Fibroblast of lung (primary cell): ENCODE measurements around the gene NF1. TPM values are rescaled to one million over a fixed set of nuclear protein-coding genes. Genes with fewer than 3 reads are reported as not detected.

Experiments used
- DNase-seq, 2 donors: peaks; one replicate each; pipeline versions ENCODE4 v3.0.0 to v3.0.0-alpha.2; 2010; ENCODE audit warnings: low read depth in 2 of 2
- H2AFZ ChIP-seq: 2 replicates; pipeline ENCODE4 v1.5.1; 2012; ENCODE audit warnings: low read length, control low read depth, inconsistent platforms
- H3K27ac ChIP-seq: 2 replicates; pipeline ENCODE4 v1.5.1; 2011; ENCODE audit warnings: low read length, control low read depth; ENCODE audit not compliant: insufficient read depth
- H3K27me3 ChIP-seq: 2 replicates; pipeline ENCODE4 v1.5.1; 2011; ENCODE audit warnings: mild to moderate bottlenecking, low read length; ENCODE audit not compliant: control insufficient read depth, insufficient read depth
- H3K36me3 ChIP-seq: 2 replicates; pipeline ENCODE4 v1.5.1; 2011; ENCODE audit warnings: low read length; ENCODE audit not compliant: control insufficient read depth, insufficient read depth
- H3K4me1 ChIP-seq: 2 replicates; pipeline ENCODE4 v1.5.1; 2011; ENCODE audit warnings: low read length; ENCODE audit not compliant: control insufficient read depth, insufficient read depth; ENCODE audit errors: extremely low read depth
- H3K4me2 ChIP-seq: 2 replicates; pipeline ENCODE4 v1.5.1; 2011; ENCODE audit warnings: low read length, control low read depth; ENCODE audit not compliant: insufficient read depth; ENCODE audit errors: extremely low read depth
- H3K4me3 ChIP-seq, 4 experiments: fragments of 200-600 bp in 1 of 4; sonication (generic) in 1 of 4; replicated peaks in 1 of 4; 2 replicates each; pipeline ENCODE4 v1.5.1; 2011 to 2016; ENCODE audit warnings: low read length in 4 of 4, low read depth in 3 of 4, mild to moderate bottlenecking in 3 of 4, control low read depth in 2 of 4, inconsistent platforms in 1 of 4, mixed read lengths in 1 of 4; ENCODE audit not compliant: insufficient read depth in 1 of 4; ENCODE audit errors: control extremely low read depth in 1 of 4
- H3K79me2 ChIP-seq: 2 replicates; pipeline ENCODE4 v1.5.1; 2012; ENCODE audit warnings: mild to moderate bottlenecking, low read length, inconsistent platforms; ENCODE audit not compliant: control insufficient read depth, insufficient read depth
- H3K9ac ChIP-seq: 2 replicates; pipeline ENCODE4 v1.5.1; 2011; ENCODE audit warnings: mild to moderate bottlenecking, low read length, control low read depth; ENCODE audit not compliant: insufficient read depth
- H3K9me3 ChIP-seq: 2 replicates; pipeline ENCODE4 v1.5.1; 2012; ENCODE audit warnings: low read depth, low read length; ENCODE audit not compliant: control insufficient read depth, insufficient read depth
- H4K20me1 ChIP-seq: 2 replicates; pipeline ENCODE4 v1.5.1; 2011; ENCODE audit warnings: low read length; ENCODE audit not compliant: control insufficient read depth, insufficient read depth; ENCODE audit errors: extremely low read depth
- EZH2 ChIP-seq: IDR thresholded peaks from 2 replicates; pipeline ENCODE4 v1.5.1; 2012; ENCODE audit warnings: low read length, control low read depth, mild to moderate bottlenecking; ENCODE audit errors: missing control alignments
- polyA plus RNA-seq, 2 donors: library from polyadenylated mRNA; depleted of rRNA in 1 of 2; stranded (reverse) in 1 of 2; unstranded in 1 of 2; fragments of >200 nt; gene quantifications; 2 replicates each; pipeline ENCODE4 v1.2.1, GENCODE V29; 2011 to 2012; ENCODE audit warnings: missing spikeins in 1 of 2
- total RNA-seq: library from RNA; depleted of rRNA; stranded (reverse); fragments of >200 nt; gene quantifications from 2 replicates; pipeline ENCODE4 v1.2.1, GENCODE V29; 2014
- TF ChIP-seq, protein P1 (sequence below), 2 donors: IDR thresholded peaks in 1 of 2; conservative IDR thresholded peaks in 1 of 2; 1 replicate in 1 of 2; 2 replicates in 1 of 2; pipeline ENCODE4 v1.5.1; 2011 to 2012; ENCODE audit warnings: low read length in 2 of 2, control low read depth in 1 of 2, inconsistent platforms in 1 of 2, low read depth in 1 of 2, mild to moderate bottlenecking in 1 of 2

NF1 gene
- total and polyA plus RNA-seq, 2 donors (not counting 1 experiment from before 2014, with no cell fraction given): 52.8 to 78.8 TPM

DNA sequence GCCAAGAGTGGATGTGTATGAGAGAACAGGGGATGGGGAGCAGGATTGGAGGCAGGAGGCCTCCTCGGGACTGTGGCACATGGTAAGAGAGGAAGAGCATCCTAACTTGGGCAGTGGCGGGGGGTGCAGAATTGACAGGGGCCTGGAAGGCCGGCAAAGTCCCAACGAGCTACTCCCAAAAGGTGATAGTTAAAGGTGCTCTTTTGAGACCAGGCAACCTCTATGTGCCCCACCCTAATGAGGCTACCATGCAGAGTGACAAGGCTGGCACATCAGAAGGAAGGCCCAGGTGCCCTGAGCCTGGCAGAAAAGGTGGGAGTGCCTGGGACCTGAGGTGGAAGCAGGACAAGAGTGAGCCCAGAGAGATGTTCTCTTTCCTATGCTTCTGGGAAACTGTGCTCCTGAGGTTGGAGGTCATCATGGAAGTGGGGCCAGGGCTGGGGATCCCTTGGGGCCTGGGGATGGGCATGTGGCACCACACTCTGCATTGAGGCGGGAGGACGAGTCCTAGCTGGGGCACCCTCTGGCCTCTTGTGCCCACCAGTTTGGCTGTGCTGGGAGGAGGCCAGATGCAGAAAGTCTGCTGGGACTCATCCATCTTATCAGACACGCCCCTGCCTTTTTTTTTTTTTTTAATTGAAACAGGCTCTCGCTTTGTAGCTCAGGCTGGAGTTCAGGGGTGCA lies 302.6 kb downstream of the NF1 start:
- Histone ChIP-seq H3K27me3 (peaks cover 15% of the 10 kb centered on the region), H4K20me1 (peaks cover 2% of the 10 kb centered on the region), H3K27ac (no peak overlapping the region), H3K4me2 (no peak overlapping the region), H3K79me2 (no peaks in the 10 kb centered on the region), H3K9me3 (no peaks in the 10 kb centered on the region), H3K4me1 (no peaks in the 10 kb centered on the region), H2AFZ (no peak overlapping the region), H3K4me3 (no peak overlapping the region), H3K36me3 (no peaks in the 10 kb centered on the region), H3K9ac (no peak overlapping the region)
- TF ChIP-seq EZH2: no peak
- TF ChIP-seq, protein P1, sequence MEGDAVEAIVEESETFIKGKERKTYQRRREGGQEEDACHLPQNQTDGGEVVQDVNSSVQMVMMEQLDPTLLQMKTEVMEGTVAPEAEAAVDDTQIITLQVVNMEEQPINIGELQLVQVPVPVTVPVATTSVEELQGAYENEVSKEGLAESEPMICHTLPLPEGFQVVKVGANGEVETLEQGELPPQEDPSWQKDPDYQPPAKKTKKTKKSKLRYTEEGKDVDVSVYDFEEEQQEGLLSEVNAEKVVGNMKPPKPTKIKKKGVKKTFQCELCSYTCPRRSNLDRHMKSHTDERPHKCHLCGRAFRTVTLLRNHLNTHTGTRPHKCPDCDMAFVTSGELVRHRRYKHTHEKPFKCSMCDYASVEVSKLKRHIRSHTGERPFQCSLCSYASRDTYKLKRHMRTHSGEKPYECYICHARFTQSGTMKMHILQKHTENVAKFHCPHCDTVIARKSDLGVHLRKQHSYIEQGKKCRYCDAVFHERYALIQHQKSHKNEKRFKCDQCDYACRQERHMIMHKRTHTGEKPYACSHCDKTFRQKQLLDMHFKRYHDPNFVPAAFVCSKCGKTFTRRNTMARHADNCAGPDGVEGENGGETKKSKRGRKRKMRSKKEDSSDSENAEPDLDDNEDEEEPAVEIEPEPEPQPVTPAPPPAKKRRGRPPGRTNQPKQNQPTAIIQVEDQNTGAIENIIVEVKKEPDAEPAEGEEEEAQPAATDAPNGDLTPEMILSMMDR (conservative IDR thresholded peaks at IDR 0.05 in 1 of 2, IDR thresholded peaks at IDR 0.05 in 1 of 2; ENCODE audit: low read depth in 1 of 2, low read length in 2 of 2): no peak
- DNase-seq: no peak

DNA sequence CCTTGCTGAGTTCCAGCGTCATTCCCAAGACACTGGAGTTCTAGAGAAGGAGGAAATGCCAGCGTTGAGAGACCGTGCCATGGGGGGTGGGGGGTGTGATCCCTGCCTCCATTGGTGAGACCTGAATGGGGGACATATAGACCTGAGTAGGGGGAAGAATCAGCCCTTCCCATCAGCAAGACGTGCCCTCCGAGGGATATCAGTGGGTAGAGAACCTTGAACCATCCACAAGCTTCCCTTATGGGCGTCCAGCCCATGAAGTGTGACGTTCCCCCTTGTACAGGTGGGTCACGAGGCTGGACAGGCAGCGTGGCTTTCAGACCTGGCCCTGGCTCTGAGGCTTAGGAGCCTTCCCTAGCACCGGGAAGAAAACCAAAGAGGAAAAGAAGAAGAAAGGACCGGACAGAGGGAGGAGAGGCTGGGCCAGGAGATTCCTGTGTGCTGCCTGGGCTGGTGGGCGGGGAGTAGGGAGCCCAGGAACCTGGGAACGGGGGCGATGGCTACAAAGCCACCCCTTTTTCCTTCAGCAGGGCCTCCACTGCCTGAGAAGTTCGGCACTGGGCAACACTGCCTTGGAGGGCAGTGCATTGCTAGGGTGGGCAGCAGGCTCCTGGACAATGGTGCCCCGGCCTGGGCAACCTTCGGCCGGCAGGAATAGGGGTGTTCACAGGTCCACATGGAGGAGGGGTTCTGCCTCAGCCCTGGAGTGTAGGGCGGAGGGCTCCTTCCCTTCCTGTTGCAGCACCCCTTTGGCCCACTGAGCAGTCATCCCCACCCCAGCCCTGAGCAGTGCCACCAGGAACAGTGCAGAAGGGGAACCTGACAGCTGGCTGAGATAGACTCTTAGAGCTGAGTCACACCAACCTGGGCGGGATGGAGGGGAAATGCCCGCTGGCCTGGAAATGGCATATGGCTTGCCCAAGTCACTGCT lies 303.9 kb downstream of the NF1 start:
- Histone ChIP-seq H3K4me2 (no peak overlapping the region), H3K36me3 (no peaks in the 10 kb centered on the region)
- DNase-seq: no peak

DNA sequence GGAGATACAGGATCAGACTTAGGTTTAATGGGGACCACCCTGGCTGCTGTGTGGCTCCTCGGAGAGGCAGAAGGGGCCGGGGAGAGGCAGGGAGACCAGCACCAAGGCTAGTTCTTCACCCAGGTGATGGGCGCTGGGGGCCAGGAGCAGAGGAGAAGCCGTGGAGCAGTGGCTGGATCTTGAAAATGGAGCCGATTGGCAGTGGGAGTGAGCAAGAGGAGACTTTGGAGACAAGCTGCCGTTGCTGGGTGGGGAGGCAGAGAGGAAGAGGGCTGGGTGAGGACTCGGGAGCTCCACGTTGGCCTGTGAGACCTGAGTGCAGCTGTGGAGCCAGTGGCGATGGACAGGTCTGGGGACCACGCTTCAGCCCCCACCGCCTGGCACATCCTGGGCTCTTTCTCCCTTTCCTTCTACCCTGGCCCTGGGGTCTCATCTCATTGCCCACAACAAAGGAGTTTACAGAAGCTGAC lies 305.7 kb downstream of the NF1 start:
- Histone ChIP-seq H3K4me1 (no peaks in the 10 kb centered on the region), H3K36me3 (no peaks in the 10 kb centered on the region), H3K27me3 (peaks cover 2% of the 10 kb centered on the region), H3K79me2 (no peaks in the 10 kb centered on the region), H4K20me1 (no peaks in the 10 kb centered on the region), H3K4me2 (no peak overlapping the region), H3K4me3 (no peak overlapping the region), H3K9me3 (no peaks in the 10 kb centered on the region), H3K9ac (no peak overlapping the region), H2AFZ (no peak overlapping the region), H3K27ac (no peak overlapping the region)
- no peak for DNase-seq
- TF ChIP-seq, protein P1 (conservative IDR thresholded peaks at IDR 0.05 in 1 of 2, IDR thresholded peaks at IDR 0.05 in 1 of 2; ENCODE audit: low read depth in 1 of 2, low read length in 2 of 2): no peak
- no peak for TF ChIP-seq EZH2

More for the DNA sequence above, 303.9 kb downstream of the NF1 start:
- Histone ChIP-seq H3K4me3 (no peak overlapping the region), H3K79me2 (no peaks in the 10 kb centered on the region), H3K27me3 (peaks cover 7% of the 10 kb centered on the region), H4K20me1 (no peaks in the 10 kb centered on the region), H3K4me1 (no peaks in the 10 kb centered on the region), H3K9ac (no peak overlapping the region), H3K9me3 (no peaks in the 10 kb centered on the region), H3K27ac (no peak overlapping the region), H2AFZ (no peak overlapping the region)
- TF ChIP-seq, protein P1 (conservative IDR thresholded peaks at IDR 0.05 in 1 of 2, IDR thresholded peaks at IDR 0.05 in 1 of 2; ENCODE audit: low read depth in 1 of 2, low read length in 2 of 2): no peak
- no peak for TF ChIP-seq EZH2
